HG03558 (cell line): ENCODE measurements around the gene EIF3A.
"Not testable (repeated sequence)": the region's sequence is repeated elsewhere in the genome, so short reads cannot be mapped to it uniquely, and the experiment has no call there.

ENCODE experiments used
- ATAC-seq: cut with Tn5 transposase; IDR thresholded peaks from one replicate; pipeline ENCODE4 v1.9.1; 2021; ENCODE audit warnings: moderate number of reproducible peaks; ENCODE audit not compliant: unreplicated experiment; ENCODE audit errors: extremely low read depth

The EIF3A gene

DNA sequence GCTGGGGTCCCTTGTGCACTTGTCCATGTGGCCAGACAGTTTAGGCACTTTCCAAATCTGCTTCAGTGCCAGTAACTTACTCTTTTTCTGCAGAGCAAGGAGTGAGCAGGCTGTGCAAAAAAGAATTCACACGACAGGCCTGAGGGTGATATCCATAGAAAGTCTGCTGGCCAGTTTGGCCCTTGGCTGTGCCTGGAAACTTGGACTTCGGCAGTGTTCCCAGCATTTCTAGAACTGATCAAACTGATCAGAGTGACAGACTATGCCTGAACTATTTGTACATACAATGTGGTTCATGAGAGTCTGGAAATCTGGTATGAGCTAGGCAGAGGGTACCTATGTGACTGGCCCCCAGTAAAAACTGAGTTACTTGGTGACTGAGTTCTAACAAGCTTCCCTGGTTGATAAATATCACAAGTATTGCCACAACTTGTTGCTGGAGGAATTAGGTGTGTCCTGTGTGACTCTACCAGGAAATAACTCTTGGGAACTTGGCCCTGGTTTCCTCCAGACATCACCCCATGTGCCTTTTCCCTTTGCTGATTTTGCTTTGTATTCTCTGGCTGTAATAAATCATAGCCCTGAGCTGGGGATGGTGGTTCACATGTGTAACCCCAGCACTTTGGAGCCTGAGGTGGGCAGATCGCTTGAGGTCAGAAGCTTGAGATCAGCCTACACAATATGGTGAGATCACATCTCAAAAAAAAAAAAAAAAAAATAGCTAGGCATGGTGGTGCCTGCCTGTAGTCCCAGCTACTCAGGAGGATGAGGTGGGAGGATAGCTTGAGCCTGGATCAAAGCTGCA, 20.0 kb upstream of the EIF3A start:
- ATAC-seq: no peak

GRCh38 chr10:119098576-119098975, 18.0 kb upstream of the EIF3A start:
- no peak for ATAC-seq

GRCh38 chr10:119096641-119097415, 16.2 kb upstream of the EIF3A start:
- not testable (repeated sequence) for ATAC-seq

DNA sequence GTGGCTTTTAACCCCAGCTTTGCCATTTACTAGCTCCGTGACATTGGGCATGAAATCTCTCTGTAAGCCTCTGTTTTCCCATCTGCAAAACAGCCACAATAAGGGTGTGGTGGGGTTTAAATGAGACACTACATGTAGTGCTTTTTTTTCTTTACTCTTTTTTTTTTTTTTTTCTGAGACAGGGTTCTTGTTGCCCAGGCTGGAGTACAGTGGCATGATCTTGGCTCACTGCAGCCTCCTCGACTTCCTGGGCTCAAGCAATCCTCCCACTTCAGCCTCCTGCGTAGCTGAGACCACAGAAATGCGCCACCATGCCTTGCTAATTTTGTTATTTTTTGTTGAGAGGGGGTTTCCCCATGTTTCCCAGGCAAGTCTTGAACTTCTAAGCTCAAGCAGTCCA, 15.0 kb upstream of the EIF3A start:
- ATAC-seq: no peak

DNA sequence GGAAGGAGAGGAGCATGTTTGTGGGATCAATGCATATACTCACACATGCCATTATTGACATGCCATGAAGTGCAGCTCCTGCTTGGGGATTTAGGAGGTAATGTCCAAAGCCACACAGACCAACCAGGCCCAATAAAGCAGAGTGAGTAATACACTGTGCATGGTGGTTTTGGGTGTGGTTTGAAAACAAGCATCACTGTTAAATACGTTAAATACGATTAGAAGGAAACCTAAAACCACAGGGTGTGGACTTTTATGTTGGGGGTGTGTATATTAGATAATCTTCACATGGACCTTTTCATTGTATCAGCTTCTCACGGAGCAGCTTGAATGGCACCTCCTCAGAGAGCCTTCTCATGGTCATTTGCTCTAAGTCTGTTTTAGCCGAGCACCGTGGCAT, 10.4 kb upstream of the EIF3A start:
- ATAC-seq: no peak

DNA sequence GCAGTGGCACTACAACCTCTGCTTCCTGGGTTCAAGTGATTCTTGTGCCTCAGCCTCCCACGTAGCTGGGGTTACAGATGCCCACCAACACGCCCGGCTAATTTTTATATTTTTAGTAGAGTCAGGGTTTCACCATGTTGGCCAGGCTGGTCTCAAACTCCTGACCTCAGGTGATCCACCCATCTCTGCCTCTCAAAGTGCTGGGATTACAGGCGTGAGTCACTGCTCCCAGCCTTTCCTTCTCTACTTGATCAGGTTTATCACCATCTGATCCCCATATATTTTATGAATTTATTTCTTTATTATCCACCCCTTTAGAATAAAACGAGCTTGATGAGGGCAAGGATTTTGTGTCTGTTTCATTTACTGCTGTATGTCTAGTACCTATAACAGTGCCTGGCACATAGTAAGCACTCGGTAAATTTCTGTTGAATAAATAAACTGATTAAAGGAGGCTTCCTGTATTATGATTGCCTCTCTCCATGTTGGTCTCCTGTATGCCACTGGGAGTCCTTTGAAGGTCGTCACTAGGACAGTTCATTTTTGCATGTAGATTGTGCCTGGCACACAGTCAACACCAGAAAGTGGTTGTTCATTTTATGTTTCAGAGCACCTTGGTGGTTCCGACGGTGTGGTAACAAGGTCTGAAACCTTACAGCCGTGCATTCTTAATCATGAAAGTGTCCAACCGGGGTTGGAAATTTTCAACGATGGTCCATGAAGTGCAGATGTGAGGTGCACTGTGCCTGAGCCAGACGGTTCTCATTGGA, 9.6 kb upstream of the EIF3A start:
- ATAC-seq: no peak

GRCh38 chr10:119087271-119087882, 6.8 kb upstream of the EIF3A start:
- ATAC-seq: no peak

- no peak for ATAC-seq
Observed at GRCh38 chr10:119084896-119085295, 4.3 kb upstream of the EIF3A start.

DNA sequence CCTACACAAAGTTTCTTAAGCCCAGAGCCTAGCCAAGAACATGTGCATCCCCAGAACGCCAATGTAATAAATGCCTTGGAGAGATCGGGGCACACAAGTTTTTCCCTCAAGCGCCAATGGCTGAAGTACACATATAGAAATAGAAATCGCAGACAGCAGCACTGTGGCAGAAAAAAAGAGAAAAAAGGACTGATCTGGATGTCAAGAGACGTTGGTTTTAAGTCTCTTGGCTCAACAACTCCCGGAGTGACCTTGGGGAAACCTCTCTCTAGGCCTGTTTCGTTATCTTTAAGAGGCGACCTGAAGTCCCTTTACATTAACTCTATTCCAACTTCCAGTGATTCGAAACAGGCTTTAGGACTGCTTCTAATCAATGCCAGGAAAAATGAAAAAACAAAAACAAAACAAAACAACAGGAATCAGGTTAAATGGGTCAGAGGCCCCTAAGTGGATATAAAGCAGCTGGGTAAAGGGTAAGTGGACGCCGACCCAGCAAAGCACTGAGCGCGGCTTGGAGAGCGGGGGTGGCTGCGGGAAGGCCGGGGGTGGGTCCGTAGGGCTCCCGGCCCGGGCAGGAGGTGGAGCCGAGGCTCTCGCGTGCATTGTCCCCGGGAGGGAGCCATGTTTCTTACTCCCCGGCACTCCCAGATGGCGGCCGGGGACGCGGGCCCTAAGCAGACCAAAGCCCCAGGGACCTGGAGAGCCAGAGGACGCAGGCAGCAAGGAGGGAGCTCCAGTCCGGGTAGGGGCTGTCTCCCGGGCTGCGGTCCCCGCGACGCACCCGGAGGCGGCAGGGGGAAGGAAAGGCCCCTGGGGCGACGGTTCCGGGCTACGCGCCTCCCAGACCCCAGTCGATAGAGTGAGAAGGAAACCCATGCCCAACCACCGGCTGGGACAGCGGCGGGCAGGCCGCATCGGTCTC, 757 bp downstream of the EIF3A start:
- ATAC-seq: peak; percentile 40

DNA sequence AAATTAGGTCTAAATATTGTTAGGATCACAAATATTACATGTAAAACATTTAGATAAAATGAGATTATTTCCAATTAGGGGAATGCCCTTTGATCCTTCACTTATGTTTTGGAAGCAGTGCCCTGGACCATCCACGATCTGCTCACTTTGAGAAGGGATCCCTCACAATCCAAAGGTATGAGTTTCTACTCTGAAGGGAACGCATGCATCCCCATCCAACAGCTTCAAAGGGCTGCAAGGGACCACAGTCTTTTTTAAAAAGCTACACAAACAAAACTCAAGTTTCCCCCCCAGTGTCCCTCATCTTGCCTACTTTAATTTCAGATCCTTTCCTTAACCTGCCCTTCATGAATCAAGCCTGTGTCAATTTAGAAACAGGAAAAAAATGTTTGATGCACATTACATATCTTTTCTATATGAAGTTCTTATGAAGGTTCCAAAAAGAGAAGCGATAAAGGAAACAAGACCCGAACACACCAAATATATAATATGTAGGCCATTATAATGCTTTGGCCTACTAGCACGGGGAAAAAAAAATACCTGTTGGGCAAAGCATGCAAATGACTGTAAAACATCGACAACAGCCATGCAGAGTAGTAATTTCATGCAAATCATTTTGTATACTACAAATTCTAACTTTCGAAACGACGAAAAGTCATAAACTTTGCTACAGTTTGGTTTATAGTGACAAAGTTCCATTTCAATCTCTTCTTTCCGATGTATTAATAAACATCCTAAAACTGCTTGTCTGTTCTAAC, 2.0 kb downstream of the EIF3A start:
- ATAC-seq: no peak

GRCh38 chr10:119073584-119073983, 7.0 kb downstream of the EIF3A start:
- ATAC-seq: no peak

DNA sequence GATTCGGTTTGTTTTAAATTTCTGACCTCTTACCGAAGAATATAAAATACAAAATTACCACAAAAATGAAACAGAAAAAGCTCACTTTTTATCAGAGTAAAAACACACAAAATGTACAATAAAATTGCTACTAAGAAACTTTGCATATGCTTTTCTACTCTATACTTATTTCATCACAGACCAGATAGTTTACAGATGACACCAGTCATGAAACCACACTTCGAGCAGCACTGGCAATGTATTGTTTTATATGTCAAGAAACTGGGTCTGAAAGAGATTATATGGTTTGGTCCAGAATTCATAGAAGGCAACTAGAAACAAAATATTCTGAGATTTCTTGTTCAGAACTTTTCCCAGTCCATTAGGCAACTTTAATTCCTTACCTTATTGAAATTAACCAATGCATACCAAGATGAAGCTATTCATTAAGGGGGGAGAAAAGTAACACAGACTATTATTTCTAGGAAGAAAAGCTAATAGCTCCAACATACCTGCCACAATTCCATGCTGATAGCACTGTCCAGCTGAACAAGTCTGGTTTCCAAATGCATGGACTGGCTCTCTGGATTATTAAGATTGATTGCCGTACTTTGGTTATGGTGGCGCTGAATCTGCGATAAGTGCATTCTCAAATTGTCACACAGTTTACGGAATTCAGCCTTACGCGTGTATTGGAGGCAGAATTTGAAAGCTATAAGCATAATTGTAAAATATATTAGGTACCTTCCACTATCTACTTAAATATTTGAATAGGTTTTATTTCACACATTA, 10.0 kb downstream of the EIF3A start:
- ATAC-seq: no peak

- no peak for ATAC-seq
Observed at GRCh38 chr10:119061926-119062325, 18.7 kb downstream of the EIF3A start.

- ATAC-seq: no peak
Observed at GRCh38 chr10:119061352-119061751, 19.3 kb downstream of the EIF3A start.

DNA sequence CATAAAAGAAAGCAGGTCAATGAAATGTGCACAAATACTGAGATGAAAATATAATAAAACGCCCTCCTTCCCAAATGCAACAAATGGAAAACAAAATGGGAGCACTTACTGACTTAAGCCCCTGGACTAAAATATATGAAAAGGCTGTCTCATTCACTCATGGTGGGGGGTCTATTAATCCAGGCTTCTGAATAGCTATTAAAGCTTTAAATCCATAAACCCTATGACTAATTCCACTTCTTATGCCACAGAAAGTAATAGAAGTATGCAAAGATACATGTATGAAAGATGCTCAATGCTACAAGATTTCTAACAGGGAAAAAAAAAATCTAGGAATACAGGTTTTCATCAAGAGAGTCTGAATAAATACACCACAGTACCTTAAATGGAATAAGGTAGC, 20.5 kb downstream of the EIF3A start:
- no peak for ATAC-seq

- ATAC-seq: no peak
Observed at GRCh38 chr10:119059557-119059956, 21.1 kb downstream of the EIF3A start.

DNA sequence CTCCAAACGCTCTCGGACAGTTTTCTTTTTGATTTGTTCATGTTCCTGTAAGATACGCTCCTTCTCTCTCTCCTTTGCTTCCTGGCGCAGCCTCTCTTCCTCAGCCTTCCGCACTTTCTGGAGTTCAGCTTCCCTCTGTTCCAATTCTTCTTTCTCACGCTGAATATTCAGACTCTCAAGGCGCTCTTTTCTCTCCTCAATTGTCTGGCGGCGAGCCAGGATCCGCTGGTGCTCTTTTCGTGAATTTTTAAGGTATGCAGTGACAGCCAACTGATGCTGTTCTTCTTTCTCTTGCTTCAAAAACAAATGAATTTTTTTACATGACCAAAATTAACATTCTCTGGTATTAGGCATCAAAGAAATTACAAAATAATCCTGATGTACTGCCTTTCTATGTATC, 22.6 kb downstream of the EIF3A start:
- ATAC-seq: no peak

- no peak for ATAC-seq
Observed at GRCh38 chr10:119055472-119055871, 25.1 kb downstream of the EIF3A start.
